HG02943 (cell line): Measurements from ENCODE around the gene ABCG5.

Source experiments
- ATAC-seq: cut with Tn5 transposase; IDR thresholded peaks from one replicate; pipeline ENCODE4 v1.9.1; 2021; ENCODE audit warnings: mild to moderate bottlenecking, low read depth, moderate library complexity; ENCODE audit not compliant: unreplicated experiment

The ABCG5 gene

DNA sequence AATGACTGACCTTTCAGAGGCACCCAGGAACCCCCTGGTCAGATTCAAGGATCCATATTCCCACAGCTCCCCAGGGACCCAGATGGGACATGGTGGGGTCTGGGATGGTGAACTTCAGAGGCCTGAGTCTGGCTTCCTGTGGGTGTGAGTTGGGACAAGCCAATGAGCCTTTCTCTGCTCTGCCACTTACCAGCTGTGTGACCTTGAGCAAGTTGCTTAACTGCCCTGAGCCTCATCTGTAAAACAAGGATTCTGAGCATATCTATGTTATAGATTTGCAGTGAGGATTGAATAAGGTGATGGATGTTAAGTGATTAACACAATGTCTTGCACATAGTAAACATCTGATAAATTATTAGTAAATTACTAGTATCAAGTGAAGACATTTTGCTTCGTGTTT, 6.5 kb upstream of the ABCG5 start:
- no peak for ATAC-seq

DNA sequence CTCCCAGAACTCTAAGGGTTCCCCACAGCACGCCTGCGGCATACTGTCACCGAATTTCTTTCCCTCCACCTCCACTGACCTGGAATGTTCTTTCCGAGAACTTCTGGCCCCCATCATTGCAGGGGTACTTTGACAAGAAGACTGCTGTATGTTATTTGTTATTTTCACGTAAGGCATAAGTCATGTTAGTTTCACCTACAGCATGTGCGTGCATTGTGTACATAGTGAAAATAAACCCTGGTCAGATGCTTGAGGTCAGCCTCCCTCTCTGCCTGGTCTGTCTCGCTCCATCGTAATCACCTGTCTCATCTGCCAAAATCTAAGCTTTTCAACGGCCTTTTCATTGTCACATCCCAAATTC, 4.2 kb upstream of the ABCG5 start:
- ATAC-seq = no peak

DNA sequence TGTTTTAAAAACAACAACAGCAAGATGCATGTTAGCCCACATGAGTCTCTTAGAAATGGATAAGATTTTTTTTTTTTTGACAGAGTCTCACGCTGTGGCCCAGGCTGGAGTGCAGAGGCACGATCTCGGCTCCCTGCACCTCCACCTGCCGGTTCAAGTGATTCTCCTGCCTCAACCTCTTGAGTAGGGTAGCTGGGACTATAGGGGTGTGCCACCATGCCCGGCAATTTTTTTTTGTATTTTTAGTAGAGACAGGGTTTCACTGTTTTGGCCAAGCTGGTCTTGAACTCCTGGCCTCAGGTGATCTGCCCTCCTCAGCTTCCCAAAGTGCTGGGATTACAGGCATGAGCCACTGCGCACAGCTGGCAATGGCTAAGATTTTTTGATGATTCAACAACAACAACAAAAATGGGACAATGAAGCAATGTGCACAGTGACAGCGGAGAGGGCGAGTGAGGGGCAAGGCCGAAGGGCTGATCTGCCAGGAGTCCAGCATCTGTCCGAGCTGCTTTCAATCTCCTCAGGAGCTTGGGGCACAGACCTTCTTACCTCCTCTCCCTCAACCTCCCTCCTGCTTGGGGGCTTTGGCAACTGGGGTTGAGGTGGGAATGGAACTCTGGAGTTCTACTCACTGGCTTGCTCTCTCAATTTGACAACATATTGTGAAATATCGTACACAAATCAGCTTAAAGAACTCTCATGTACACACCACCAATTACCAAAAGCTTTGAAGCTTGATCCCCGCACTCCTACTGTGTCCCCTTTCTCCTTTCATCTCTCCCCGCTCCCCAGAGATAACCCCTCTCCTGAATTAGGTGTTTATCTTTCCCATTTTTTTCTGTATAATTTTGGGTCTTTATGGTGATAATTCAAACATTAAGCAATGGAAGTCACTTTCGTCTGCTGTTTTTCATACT, 3.6 kb upstream of the ABCG5 start:
- no peak for ATAC-seq

DNA sequence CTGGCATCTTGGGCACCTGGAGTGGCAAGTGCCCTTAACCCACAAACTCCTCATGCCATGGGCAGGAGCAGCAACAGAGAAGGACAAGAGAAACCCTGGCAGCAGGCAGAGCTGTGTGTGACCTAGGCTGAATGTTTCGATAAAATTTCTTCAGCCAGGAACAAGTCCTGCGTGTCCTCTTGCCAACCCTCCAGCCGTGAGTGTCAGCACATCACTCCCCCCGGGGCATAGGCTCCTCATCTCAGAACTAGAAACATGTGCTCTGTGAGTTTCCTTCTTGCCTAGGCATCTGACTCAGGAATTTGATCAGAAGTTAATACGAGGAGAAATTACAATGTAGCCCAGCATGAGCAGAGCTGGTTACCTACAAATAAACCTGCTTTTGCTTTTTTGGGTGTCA, 2.3 kb upstream of the ABCG5 start:
- ATAC-seq = no peak

DNA sequence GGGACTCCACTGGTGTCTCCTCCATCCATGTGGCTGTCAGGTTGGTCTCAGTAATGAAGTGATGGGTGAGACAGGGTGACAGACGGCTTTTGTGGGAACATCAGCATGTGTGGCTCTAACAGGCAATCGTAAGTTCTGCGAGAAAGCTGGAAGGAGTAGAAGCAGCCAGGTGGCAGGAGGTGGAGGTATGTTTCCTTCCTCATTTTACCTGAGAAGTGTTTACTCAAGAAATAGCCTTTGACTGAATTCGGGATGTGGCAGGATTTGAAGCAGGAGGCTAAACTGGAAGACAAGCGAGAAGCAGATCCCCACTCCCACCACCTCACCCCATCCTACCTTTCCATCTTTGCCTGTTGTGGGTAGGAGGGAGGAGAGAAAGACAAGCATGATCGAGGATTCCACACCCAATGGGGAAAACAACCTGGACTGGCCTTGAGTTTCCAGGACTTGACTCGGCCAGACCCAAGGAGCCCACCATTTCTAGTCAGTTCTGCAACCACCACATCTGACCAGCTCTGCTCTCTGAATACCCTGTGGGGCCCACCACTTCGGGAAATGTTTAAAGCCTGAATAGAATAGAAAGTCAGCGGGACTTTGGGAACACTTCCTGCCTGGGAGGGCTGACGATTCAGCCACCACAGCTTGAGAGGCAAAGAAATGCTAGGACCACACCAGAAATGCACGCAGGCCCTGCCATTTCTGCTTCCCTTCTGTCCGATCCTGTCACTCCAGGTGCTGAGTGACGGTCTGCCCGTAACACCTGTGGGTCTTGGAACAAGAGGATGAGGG, 1.3 kb upstream of the ABCG5 start:
- ATAC-seq = no peak

DNA sequence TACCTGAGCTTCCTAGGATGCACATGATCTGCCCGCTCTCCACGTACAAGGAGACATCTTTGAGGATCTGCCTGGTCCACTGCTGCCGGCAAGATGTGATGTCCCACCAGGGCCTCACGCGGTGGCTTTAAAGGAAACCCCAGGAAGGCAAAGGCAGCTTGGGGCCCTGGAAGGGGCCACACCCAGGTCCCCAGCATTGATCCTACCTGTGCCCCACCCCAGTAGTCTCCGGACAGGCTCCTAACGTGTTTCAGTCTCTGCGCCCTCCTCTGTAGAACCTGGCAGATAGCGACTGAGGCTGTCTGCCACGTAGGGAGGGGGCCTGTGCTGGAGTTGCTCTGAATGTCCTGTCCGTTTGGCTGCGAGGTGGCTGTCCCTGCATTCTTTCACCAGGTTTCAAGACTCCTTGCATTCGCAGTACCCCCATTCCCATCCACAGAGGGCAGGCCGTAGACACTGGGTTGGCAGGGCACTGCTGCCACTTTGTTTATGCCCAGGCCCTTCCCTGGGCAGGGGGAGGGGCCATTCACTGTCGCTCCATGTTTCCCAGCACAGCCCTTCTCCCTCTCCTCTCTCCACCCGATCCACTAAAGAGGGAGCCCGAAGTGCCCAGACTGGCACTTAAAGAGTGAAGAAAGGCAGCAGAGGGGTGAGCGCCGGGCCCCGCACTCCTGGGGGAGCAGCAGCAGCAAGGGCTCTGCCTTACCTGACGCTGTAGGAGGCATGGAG, 644 bp downstream of the ABCG5 start:
- ATAC-seq = no peak

DNA sequence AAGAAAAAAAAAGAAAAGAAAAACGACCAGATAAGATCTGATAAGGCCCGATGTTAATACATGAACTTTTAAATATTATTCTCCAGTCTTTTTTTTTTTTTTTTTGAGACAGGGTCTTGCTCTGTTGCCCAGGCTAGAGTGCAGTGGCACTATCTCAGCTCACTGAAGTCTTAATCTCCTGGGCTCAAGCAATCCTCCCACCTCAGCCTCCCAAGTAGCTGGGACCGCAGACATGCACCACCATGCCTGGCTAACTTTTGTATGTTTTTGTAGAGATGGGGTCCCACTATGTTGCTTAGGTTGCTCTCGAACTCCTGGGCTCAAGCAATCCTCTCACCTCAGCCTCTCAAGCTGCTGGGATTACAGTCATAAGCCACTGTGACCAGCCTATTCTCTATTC, 1.6 kb downstream of the ABCG5 start:
- no peak for ATAC-seq

DNA sequence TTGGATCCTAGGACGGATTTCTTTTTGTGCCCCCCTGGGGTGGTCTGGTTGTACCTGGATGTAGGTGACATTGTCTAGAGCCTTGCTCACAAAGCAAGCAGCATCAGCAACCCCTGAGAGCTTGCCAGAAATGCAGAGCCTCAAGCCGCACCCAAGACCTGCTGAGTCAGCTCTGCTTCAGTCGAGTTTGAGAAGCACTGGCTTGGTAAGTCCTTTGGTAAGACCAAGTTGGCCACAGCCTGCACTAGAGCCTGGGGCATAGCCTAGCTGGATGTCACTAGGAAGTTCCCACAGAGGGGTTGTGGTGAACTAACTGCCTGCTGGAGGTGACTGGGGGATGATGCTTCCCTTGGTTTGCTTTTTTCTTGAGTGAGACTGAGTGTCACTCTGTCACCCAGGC, 6.2 kb downstream of the ABCG5 start:
- ATAC-seq = no peak

DNA sequence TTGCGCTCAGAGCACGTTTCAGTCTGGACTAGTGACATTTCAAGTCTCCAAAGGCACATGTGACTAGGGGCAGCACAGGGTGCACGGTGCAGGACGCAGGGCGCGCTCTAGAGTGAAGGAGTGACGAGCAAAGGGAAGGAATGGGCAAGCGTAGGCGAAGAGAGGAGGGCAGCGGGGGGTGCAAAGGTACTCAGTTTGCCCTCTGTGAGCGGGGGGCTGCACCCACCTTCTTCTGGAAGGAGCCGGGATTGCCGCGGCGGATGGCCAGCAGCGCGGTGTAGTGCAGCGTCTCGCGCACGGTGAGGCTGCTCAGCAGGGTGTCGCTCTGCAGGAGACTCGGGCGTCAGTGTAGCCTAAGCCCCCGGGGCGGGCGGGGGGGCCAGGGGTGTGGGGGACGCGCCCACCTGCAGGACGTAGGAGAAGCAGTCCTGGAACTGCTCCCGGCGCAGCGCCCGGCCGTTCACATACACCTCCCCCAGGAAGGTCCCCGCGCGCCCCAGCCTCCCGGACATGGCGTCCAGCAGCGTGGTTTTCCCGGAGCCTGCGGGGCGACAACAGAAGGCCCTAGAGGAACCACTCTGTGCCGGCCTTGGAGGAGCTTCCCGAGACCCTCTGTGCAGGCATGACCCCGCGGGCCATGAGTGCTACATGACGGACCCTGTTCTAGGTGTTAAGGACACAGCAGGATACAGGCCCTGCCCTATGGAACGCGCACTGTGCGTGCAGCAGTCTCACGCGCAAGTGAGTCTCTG, 6.9 kb downstream of the ABCG5 start:
- ATAC-seq = no peak

DNA sequence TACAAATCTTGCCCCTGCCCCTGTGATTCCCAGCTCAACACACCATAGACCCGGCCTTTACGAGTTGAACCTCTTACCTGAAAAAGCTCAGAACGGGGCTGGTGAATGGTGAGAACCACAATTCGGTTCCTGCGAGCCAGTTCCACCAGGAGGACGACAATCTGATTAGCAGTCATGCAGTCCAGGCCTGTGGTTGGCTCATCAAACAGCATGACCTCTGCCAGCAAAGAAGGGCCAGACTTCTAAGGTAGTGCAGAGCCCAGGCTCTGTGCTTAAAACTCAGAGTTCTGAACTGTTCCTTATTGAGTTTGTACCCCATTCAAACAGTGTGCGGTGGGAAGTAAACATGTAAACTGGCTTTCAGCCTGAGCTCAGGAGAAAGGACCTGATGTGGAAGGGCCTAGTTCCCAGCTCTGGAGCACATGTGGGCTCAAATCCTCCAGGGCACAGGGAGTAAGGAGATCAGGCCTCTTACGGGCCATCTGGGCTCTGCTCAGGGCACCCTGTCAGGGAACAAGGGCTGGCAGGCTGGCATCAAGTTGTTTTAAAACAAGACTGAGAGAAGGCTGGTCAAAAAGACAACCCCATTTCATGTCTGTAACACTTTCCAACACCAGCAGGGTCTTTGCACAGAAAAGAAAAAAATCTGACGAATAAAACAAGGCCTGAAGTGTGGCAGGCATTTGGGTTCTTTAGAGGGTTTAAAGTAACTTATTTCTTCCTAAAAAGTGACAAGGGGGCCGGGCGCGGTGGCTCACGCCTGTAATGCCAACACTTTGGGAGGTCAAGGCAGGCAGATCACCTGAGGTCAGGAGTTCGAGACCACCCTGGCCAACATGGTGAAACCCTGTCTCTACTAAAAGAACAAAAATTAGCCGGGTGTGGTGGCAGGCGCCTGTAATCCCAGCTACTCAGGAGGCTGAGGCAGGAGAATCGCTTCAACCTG, 12.1 kb downstream of the ABCG5 start:
- ATAC-seq = no peak

DNA sequence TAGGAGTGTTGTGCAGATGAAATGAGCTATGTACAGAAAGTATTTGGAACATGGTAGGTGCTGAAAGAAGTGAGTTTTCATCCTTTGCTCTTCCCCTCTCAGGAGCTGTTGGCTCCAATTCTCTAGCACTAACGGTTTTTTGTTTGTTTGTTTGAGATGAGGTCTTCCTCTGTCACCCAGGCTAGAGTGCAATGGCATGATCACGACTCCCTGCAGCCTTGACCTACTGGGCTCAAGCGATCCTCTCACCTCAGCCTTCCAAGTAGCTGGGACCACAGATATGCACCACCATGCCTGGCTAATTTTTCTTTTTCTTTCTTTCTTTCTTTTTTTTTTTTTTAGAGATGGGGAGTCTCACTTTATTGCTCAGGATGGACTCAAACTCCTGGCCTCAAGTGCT, 12.8 kb downstream of the ABCG5 start:
- ATAC-seq = no peak

DNA sequence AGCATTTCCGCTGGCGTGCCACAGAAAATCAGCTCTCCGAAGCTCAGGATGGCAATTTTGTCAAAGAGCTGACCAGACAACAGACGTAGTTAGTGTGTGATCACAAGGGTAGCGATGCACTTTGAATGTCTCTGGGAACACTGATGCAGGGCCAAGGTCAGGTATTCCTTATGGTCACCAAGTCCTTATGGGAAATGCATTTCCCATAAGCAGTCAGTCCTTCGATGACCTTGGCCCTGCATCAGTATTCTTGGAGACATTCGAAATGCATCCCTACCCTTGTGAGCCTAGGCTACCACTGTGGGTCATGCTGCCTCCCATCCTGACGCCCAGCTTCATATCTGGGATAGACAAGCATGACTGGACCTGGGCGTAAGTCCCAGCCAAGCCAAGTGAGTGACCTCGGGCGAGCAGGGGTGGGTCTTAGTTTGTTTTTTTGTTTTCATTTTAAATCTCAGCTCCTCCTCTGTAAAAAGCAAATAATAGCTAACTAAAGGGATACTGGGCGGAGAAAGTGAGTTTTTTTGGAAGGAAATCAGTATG, 13.6 kb downstream of the ABCG5 start:
- ATAC-seq = no peak

DNA sequence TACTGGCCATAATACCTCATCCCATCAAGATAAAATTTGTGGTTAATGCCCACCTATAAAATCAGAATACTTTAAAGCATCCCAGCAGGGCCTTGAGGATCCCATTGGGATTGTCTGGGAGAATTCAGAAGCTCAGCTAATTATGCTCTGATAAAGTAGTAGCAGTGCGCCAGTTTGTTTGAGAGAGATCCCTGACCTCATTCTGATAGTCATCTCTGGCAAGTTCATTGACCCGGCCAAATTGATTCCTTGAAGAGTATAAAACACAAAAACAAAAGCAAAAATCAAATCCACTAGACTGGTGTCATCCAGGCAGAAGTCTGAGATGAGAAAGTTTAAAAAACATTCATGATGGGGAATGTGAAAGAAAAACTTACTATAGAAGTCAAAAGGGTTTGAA, 14.1 kb downstream of the ABCG5 start:
- ATAC-seq = no peak

DNA sequence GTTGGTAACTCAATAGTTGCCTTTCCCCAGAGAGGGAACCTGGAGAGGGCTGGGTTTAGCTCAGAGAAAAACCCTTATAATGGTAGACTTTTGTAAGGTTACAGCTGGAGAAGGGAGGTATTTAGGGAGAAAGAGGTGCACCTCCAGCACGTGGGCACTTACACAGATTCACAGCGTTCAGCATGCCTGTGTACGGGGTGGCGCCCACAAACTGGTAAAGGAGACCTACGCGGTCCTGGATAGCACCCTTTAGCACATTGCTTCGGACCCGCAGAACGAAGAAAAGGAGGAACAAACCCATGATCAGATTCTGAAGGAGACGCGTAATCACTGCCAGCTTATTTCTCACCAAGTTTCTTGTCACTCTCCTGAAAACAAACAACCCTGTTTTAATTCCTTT, 14.9 kb downstream of the ABCG5 start:
- no peak for ATAC-seq

DNA sequence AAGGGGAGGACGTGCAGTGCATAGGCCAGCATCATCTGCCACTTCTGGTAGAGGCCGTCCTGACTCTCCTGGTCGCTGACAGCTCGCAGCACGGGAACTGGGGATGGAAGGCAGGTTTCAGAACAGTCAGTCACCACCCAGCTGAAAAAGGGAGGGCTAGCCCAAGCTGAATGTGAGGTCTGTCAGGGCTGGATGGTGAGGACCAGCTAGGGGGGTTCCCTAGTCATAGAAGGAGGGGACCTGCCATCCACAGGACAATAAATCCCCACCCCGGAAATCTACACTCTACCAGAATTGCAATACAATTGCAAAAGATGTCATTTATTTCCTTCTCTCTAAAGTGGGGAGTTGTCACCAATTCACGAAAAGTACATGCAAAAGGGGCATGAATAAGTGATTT, 15.8 kb downstream of the ABCG5 start:
- no peak for ATAC-seq

DNA sequence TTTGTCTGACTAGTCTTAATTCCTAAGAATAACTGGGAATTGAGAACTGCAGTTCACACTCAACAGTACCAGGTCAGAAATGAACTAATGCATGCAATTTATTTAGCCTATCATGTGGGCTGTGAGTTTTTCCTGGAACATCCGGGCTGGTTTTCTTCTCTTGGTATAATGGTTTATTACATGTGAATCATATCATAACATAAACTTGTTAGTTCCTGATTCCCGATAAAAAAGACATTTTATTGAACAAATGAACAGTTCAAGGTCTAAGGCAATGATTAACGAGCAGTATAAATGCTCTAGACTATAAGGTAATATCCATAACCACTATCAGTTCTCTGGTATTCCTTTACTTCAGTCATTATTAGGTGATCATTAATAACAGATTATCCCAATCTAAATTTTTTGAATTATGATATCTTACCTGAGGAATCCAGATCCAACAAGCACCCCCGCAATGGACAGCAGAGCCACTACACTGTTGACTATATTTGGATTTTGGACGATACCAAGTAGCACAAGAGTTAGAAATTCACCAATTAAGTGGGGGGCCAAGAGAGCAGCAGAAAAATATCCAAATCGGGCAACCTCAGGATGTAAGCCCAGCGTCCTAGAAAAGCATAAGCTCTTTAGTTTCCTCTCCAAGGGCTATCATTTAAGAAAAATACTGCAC, 19.0 kb downstream of the ABCG5 start:
- ATAC-seq = no peak

DNA sequence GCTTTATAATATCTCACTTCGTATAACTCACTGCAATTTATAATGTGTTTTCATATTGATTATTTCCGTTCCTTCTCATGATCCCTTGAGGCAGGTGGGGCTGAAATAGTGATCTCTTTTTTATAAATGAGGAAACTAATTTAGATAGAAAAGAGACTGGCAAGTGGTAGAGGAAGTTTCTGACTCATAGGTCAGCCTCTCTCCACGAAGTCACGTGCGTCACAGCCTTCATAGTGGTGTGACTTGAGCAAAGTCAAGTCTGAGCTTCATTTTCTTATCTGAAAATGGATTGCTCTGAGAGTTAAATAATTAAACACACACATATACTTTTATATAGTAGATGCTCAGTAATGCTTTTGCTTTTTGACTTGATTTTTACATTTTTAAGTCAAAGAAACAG, 19.9 kb downstream of the ABCG5 start:
- ATAC-seq = no peak

DNA sequence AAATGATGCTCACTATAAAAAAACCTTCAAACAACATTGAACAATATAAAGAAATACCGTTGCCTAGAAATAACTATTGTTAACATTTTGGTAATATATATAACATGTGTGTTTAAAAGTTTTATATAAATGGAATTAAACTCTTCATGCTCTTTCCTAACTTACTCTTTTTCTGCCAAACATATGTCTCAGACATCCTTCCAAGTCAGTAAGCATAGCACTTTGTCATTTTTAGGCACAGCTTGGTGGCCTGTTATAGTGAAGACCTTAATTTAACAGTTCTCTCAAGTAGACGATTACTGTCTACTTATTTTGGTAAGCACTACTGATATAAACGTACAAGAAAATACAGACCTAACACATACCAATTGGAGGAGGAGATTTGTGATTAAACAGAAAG, 23.9 kb downstream of the ABCG5 start:
- ATAC-seq = no peak

DNA sequence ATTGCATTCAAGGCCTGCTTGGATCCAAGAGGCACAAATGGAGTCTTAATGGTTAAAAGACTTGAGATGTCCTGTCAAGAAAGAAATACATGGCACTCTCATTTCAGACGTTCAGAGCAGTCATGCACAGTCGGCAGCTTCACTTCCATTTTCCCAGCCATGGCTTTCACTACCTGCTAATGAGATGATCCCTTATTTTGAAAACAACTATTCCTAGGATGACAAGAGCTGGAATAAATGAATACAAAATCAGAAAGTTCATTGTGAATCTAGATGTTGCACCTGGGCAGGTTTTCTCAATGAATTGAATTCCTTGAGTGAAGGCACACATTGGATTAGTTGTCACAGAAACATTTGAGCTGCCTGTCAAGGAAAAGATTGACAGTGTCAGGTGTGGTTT, 25.7 kb downstream of the ABCG5 start:
- no peak for ATAC-seq
